ENCODE data around the gene ARHGAP24. TPM values are rescaled to one million over a fixed set of nuclear protein-coding genes. Genes with fewer than 3 reads are reported as not detected.

ARHGAP24 gene
- total RNA-seq, 2 donors from 2014 or later, result 0.40 TPM; not detected in 1

GRCh38 chr4:85741381-85741780 is 266.4 kb downstream of the ARHGAP24 start:
- peaks cover 3% of the 10 kb centered on the region for H3K9me3 Mint-ChIP-seq
- no peaks in the 10 kb centered on the region for H3K36me3 Mint-ChIP-seq (ENCODE audit: low read depth)

GRCh38 chr4:85741921-85742591 is 267.1 kb downstream of the ARHGAP24 start:
- peaks cover 6% of the 10 kb centered on the region for H3K27me3 Mint-ChIP-seq
- H3K4me3 Mint-ChIP-seq, result no peak overlapping the region
- peaks cover 3% of the 10 kb centered on the region for H3K9me3 Mint-ChIP-seq
- no peaks in the 10 kb centered on the region for H3K36me3 Mint-ChIP-seq (ENCODE audit: low read depth)
- H3K27ac Mint-ChIP-seq, result no peak overlapping the region
- no peak for ATAC-seq (replicated peaks)
- H3K4me1 Mint-ChIP-seq, result no peaks in the 10 kb centered on the region

More at GRCh38 chr4:85741381-85741780, 266.4 kb downstream of the ARHGAP24 start:
- H3K27ac Mint-ChIP-seq, result no peak overlapping the region
- H3K4me1 Mint-ChIP-seq, result no peaks in the 10 kb centered on the region
- no peak overlapping the region for H3K4me3 Mint-ChIP-seq
- no peak for ATAC-seq (replicated peaks)
- peaks cover 6% of the 10 kb centered on the region for H3K27me3 Mint-ChIP-seq

GRCh38 chr4:85744950-85745349 is 270.0 kb downstream of the ARHGAP24 start:
- Mint-ChIP-seq H3K9me3 (peaks cover 3% of the 10 kb centered on the region), H3K27ac (no peak overlapping the region), H3K4me1 (no peaks in the 10 kb centered on the region), H3K27me3 (peaks cover 6% of the 10 kb centered on the region), H3K4me3 (no peak overlapping the region), H3K36me3 (ENCODE audit: low read depth) (no peaks in the 10 kb centered on the region)
- no peak for ATAC-seq (replicated peaks)

- ATAC-seq (replicated peaks), result no peak
- peaks cover 3% of the 10 kb centered on the region for H3K9me3 Mint-ChIP-seq
- no peaks in the 10 kb centered on the region for H3K36me3 Mint-ChIP-seq (ENCODE audit: low read depth)
- no peak overlapping the region for H3K4me3 Mint-ChIP-seq
- H3K27me3 Mint-ChIP-seq, result peaks cover 6% of the 10 kb centered on the region
- no peaks in the 10 kb centered on the region for H3K4me1 Mint-ChIP-seq
- H3K27ac Mint-ChIP-seq, result no peak overlapping the region
These were observed 271.0 kb downstream of the ARHGAP24 start for GRCh38 chr4:85745939-85746338.

- Mint-ChIP-seq H3K4me1 (no peaks in the 10 kb centered on the region), H3K27ac (no peak overlapping the region), H3K27me3 (peaks cover 1% of the 10 kb centered on the region), H3K4me3 (no peak overlapping the region), H3K36me3 (ENCODE audit: low read depth) (no peaks in the 10 kb centered on the region), H3K9me3 (peaks cover under 1% of the 10 kb centered on the region)
- peak; percentile 28 for ATAC-seq (replicated peaks)
These were observed 273.0 kb downstream of the ARHGAP24 start for GRCh38 chr4:85747882-85748491.

- ATAC-seq (replicated peaks), result no peak
- H3K27me3 Mint-ChIP-seq, result no peaks in the 10 kb centered on the region
- no peaks in the 10 kb centered on the region for H3K36me3 Mint-ChIP-seq (ENCODE audit: low read depth)
- no peak overlapping the region for H3K4me3 Mint-ChIP-seq
- no peaks in the 10 kb centered on the region for H3K4me1 Mint-ChIP-seq
- H3K9me3 Mint-ChIP-seq, result no peaks in the 10 kb centered on the region
- H3K27ac Mint-ChIP-seq, result no peak overlapping the region
These were observed 273.7 kb downstream of the ARHGAP24 start for GRCh38 chr4:85748654-85749053.

GRCh38 chr4:85751866-85752265 is 276.9 kb downstream of the ARHGAP24 start:
- Mint-ChIP-seq H3K9me3 (peaks cover 3% of the 10 kb centered on the region), H3K4me1 (no peaks in the 10 kb centered on the region), H3K36me3 (ENCODE audit: low read depth) (no peaks in the 10 kb centered on the region), H3K4me3 (no peak overlapping the region), H3K27me3 (no peaks in the 10 kb centered on the region), H3K27ac (no peak overlapping the region)
- ATAC-seq (replicated peaks), result no peak

- Mint-ChIP-seq H3K27me3 (no peaks in the 10 kb centered on the region), H3K36me3 (ENCODE audit: low read depth) (no peaks in the 10 kb centered on the region), H3K4me1 (no peaks in the 10 kb centered on the region), H3K27ac (no peak overlapping the region), H3K9me3 (peaks cover 8% of the 10 kb centered on the region), H3K4me3 (no peak overlapping the region)
- ATAC-seq (replicated peaks), result no peak
These were observed 280.3 kb downstream of the ARHGAP24 start for GRCh38 chr4:85755285-85755684.

- H3K36me3 Mint-ChIP-seq (ENCODE audit: low read depth), result no peaks in the 10 kb centered on the region
- no peak overlapping the region for H3K4me3 Mint-ChIP-seq
- H3K9me3 Mint-ChIP-seq, result peaks cover 8% of the 10 kb centered on the region
- H3K27me3 Mint-ChIP-seq, result no peaks in the 10 kb centered on the region
- ATAC-seq (replicated peaks), result no peak
- no peaks in the 10 kb centered on the region for H3K4me1 Mint-ChIP-seq
- H3K27ac Mint-ChIP-seq, result no peak overlapping the region
These were observed 282.0 kb downstream of the ARHGAP24 start for GRCh38 chr4:85756938-85757337.

- Mint-ChIP-seq H3K36me3 (ENCODE audit: low read depth) (no peaks in the 10 kb centered on the region), H3K4me3 (no peak overlapping the region), H3K27ac (no peak overlapping the region), H3K27me3 (no peaks in the 10 kb centered on the region), H3K4me1 (no peaks in the 10 kb centered on the region), H3K9me3 (peaks cover 8% of the 10 kb centered on the region)
- no peak for ATAC-seq (replicated peaks)
These were observed 284.4 kb downstream of the ARHGAP24 start for GRCh38 chr4:85759388-85759787.

- Mint-ChIP-seq H3K27ac (no peak overlapping the region), H3K36me3 (ENCODE audit: low read depth) (no peaks in the 10 kb centered on the region), H3K9me3 (peaks cover 5% of the 10 kb centered on the region), H3K27me3 (no peaks in the 10 kb centered on the region), H3K4me1 (no peaks in the 10 kb centered on the region), H3K4me3 (no peak overlapping the region)
- no peak for ATAC-seq (replicated peaks)
These were observed 285.6 kb downstream of the ARHGAP24 start for GRCh38 chr4:85760511-85760910.

GRCh38 chr4:85761803-85762528 is 287.0 kb downstream of the ARHGAP24 start:
- Mint-ChIP-seq H3K27ac (no peak overlapping the region), H3K4me1 (no peaks in the 10 kb centered on the region), H3K4me3 (no peak overlapping the region), H3K9me3 (peaks cover 5% of the 10 kb centered on the region), H3K27me3 (no peaks in the 10 kb centered on the region), H3K36me3 (ENCODE audit: low read depth) (no peaks in the 10 kb centered on the region)
- no peak for ATAC-seq (replicated peaks)

- Mint-ChIP-seq H3K27me3 (no peaks in the 10 kb centered on the region), H3K9me3 (peaks cover 5% of the 10 kb centered on the region), H3K36me3 (ENCODE audit: low read depth) (no peaks in the 10 kb centered on the region), H3K4me3 (no peak overlapping the region), H3K4me1 (no peaks in the 10 kb centered on the region), H3K27ac (no peak overlapping the region)
- ATAC-seq (replicated peaks), result no peak
These were observed 287.6 kb downstream of the ARHGAP24 start for GRCh38 chr4:85762529-85762871.

- Mint-ChIP-seq H3K4me1 (no peaks in the 10 kb centered on the region), H3K27me3 (no peaks in the 10 kb centered on the region), H3K36me3 (ENCODE audit: low read depth) (no peaks in the 10 kb centered on the region), H3K27ac (no peak overlapping the region), H3K4me3 (no peak overlapping the region), H3K9me3 (peaks cover 4% of the 10 kb centered on the region)
- no peak for ATAC-seq (replicated peaks)
These were observed 288.3 kb downstream of the ARHGAP24 start for GRCh38 chr4:85763202-85763601.

- Mint-ChIP-seq H3K27me3 (no peaks in the 10 kb centered on the region), H3K27ac (no peak overlapping the region), H3K36me3 (ENCODE audit: low read depth) (no peaks in the 10 kb centered on the region), H3K4me1 (no peaks in the 10 kb centered on the region), H3K4me3 (no peak overlapping the region), H3K9me3 (no peaks in the 10 kb centered on the region)
- ATAC-seq (replicated peaks), result no peak
These were observed 292.7 kb downstream of the ARHGAP24 start for GRCh38 chr4:85767649-85768048.
